ENCODE data around the gene BCL7A. TPM values are rescaled to one million over a fixed set of nuclear protein-coding genes. Genes with fewer than 3 reads are reported as not detected.

The BCL7A gene
- total and polyA plus RNA-seq, 8 donors, result 1.5 to 11.6 (median 2.8) TPM

DNA sequence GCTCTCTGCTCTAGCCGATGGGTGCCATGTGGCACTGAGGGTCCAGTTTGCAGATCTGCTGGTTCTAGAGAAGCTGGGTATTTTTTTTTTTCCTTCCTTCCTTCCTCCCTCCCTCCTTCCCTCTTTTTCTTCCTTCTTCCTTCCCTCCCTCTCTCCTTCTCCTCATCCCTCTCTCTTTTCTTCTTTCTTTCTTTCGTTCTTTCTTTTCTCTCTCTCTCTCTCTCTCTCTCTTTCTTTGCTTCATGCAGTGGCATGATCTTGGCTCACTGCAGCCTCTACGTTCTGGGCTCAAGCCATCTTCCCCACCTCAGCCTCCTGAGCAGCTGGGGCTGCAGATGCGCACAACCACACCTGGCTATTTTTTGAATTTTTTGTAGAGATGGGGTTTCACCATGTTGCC lies 2.7 kb upstream of the BCL7A start:
- no peaks in the 10 kb centered on the region for H3K9me3 ChIP-seq
- DNase-seq, result no peak
- H3K36me3 ChIP-seq, result no peaks in the 10 kb centered on the region
- TF ChIP-seq POLR2AphosphoS5 (IDR thresholded peaks at IDR 0.05), result no peak
- TF ChIP-seq, protein P1, sequence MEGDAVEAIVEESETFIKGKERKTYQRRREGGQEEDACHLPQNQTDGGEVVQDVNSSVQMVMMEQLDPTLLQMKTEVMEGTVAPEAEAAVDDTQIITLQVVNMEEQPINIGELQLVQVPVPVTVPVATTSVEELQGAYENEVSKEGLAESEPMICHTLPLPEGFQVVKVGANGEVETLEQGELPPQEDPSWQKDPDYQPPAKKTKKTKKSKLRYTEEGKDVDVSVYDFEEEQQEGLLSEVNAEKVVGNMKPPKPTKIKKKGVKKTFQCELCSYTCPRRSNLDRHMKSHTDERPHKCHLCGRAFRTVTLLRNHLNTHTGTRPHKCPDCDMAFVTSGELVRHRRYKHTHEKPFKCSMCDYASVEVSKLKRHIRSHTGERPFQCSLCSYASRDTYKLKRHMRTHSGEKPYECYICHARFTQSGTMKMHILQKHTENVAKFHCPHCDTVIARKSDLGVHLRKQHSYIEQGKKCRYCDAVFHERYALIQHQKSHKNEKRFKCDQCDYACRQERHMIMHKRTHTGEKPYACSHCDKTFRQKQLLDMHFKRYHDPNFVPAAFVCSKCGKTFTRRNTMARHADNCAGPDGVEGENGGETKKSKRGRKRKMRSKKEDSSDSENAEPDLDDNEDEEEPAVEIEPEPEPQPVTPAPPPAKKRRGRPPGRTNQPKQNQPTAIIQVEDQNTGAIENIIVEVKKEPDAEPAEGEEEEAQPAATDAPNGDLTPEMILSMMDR (IDR thresholded peaks at IDR 0.05), result no peak
- TF ChIP-seq EP300 (IDR thresholded peaks at IDR 0.05), result no peak
- no peak for TF ChIP-seq POLR2A (IDR thresholded peaks at IDR 0.05)
- peaks cover 10 to 24% (median 24%) of the 10 kb centered on the region in 4 donors for H3K4me1 ChIP-seq
- H3K4me3 ChIP-seq, result no peak overlapping the region
- intact Hi-C loops (cut with DNase I; ENCODE audit: low total_unique reads), result no loop called here
- no peak overlapping the region for H3K27ac ChIP-seq
- WGBS, 5 donors, result 92 to 97% (median 94%) methylated on average over 4 of the region's 4 CpGs
- peaks cover 0 to 20% (median 8%) of the 10 kb centered on the region in 3 donors for H3K27me3 ChIP-seq

DNA sequence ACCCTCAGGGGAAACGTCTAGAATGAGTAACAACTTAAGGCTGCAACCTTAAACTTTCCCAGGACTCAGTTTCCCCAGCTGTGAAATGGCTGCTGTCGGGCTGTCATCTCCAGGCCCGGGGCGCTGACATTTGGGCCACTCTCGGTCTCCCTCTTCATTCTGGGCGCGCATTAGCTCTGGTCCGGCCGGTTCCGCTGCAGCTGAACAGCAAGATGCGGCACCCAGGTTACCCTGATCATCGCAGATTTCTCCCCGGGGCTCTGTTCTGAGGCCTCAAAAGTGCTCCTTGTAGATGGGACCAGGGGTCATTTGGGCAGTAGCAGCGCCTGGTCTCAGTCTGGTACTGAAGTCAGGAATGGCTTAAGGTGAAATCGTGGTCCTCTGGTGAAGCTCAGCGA lies 890 bp upstream of the BCL7A start:
- peaks cover 0 to 20% (median 8%) of the 10 kb centered on the region in 3 donors for H3K27me3 ChIP-seq
- DNase-seq, result no peak
- no peaks in the 10 kb centered on the region for H3K36me3 ChIP-seq
- 43 to 60% (median 51%) methylated on average over 15 to 16 of the region's 16 CpGs for WGBS, 5 donors
- peak overlapping the region; percentile 72 to 93 (median 78) for H3K4me3 ChIP-seq
- TF ChIP-seq, protein P1 (IDR thresholded peaks at IDR 0.05), result no peak
- TF ChIP-seq POLR2AphosphoS5 (IDR thresholded peaks at IDR 0.05), result no peak
- TF ChIP-seq POLR2A (IDR thresholded peaks at IDR 0.05), result no peak
- no peak for TF ChIP-seq EP300 (IDR thresholded peaks at IDR 0.05)
- peak overlapping the region in 1 of 5 donors; percentile 85 for H3K27ac ChIP-seq
- H3K9me3 ChIP-seq, result no peaks in the 10 kb centered on the region
- intact Hi-C loops (cut with DNase I; ENCODE audit: low total_unique reads), result no loop called here
- peaks cover 14 to 33% (median 29%) of the 10 kb centered on the region in 4 donors for H3K4me1 ChIP-seq

DNA sequence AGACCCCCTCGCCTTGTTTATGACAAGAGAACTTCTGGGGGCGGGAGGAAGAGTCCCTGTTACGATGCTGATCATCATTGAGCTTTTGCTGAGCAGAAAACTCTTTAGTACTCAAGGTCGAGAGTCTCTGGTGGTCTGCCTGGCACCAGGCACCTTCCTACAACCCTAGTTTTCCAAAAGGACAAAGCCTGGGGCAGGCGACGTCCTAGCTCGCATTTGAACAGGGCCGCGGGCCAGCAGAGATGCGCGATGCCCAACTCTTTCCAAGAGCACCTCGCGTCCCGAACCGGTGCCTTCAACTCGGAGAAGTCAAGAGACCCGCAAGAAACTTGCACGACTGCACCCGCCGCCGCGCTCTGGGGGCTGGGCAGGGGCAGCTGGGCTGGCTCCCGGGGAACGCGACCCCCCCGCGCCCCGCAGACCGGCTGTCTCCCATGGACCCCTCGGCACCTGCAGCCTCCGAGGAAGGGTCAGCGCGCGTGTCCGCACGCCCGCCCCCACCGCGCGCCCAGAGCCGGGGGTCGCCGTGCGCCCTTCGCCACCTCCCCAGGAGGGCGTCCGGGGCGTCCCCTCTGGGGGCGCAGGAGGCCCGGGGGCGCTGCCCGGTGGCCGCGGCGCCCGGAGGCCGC lies 377 bp upstream of the BCL7A start:
- Histone ChIP-seq H3K27me3 (peaks cover 0 to 20% (median 8%) of the 10 kb centered on the region in 3 donors), H3K4me3 (peak overlapping the region; percentile 72 to 93 (median 78)), H3K36me3 (no peaks in the 10 kb centered on the region), H3K4me1 (peaks cover 14 to 33% (median 29%) of the 10 kb centered on the region in 4 donors), H3K9me3 (no peaks in the 10 kb centered on the region), H3K27ac (peak overlapping the region in 4 of 5 donors; percentile 55 to 85 (median 68))
- TF ChIP-seq, protein P1 (IDR thresholded peaks at IDR 0.05), result no peak
- no peak for TF ChIP-seq POLR2A (IDR thresholded peaks at IDR 0.05)
- no peak for TF ChIP-seq EP300 (IDR thresholded peaks at IDR 0.05)
- no peak for TF ChIP-seq POLR2AphosphoS5 (IDR thresholded peaks at IDR 0.05)
- 1 to 5% (median 2%) methylated on average over 7 to 57 of the region's 57 CpGs for WGBS, 5 donors
- intact Hi-C loops (cut with DNase I; ENCODE audit: low total_unique reads), result no loop called here
- DNase-seq, result peak in 1 of 2 donors; percentile 65

DNA sequence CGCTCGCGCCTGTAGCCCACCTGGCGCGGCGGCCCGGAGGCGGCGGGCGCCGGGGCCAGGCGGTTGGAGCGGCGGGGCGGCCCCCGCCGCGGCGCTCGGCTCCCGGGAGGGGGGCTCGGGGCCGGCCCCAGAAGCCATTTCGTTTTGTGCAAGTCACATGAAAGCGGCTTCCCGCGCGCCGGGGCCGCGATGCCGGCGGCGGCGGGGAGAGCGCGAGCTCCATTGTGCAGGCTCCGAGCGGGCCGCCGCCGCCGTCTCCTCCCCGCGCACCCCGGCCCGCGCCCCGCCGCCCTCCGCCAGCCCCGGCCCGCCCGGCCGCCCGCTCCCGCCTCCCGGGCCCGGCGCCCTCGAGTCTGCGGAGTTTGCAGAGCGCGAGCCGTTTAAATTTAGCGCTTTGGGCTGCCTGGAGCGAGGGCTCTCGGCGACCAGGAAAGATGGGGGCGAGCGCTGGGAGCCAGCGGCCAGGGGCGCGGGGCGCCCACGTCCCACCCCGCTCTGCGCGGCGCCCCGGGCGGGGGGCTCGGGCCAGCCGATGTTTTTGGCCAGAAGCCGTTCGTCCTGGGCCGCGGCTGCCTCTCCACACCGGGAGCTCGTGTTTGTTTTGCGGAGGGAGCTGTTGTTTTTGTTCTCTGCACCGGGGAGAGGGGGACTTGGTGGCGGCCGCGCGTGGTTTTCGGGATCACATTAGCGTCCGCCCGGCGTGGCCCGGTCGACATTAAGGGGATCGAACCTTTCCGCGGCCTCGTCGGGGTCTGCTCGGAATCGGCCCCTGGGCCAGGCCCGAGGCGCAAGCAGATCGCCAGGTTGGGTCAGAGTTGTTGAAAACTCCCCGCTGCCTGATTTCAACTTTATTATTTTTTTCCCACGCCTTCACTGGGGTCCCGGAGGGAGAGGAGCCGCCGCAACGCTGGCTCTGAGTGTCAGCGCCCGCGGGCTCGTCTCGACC lies 982 bp downstream of the BCL7A start:
- H3K27ac ChIP-seq, result peak overlapping the region; percentile 60 to 85 (median 82)
- TF ChIP-seq, protein P1 (IDR thresholded peaks at IDR 0.05), result no peak
- TF ChIP-seq POLR2A (IDR thresholded peaks at IDR 0.05), result no peak
- no peak for TF ChIP-seq EP300 (IDR thresholded peaks at IDR 0.05)
- TF ChIP-seq POLR2AphosphoS5 (IDR thresholded peaks at IDR 0.05), result no peak
- H3K27me3 ChIP-seq, result peaks cover 0 to 20% (median 8%) of the 10 kb centered on the region in 3 donors
- H3K4me1 ChIP-seq, result peaks cover 14 to 33% (median 29%) of the 10 kb centered on the region in 4 donors
- no peaks in the 10 kb centered on the region for H3K9me3 ChIP-seq
- 0 to 3% (median 0%) methylated on average over 34 to 123 of the region's 124 CpGs for WGBS, 5 donors
- DNase-seq, result peak; percentile 31 to 74
- H3K36me3 ChIP-seq, result no peaks in the 10 kb centered on the region
- intact Hi-C loops (cut with DNase I; ENCODE audit: low total_unique reads), result no loop called here
- H3K4me3 ChIP-seq, result peak overlapping the region; percentile 72 to 93 (median 78)

All from stomach (tissue), 9 donors.